GM12878 (cell line): Measurements from ENCODE around the gene TESK2. TPM values are rescaled to one million over a fixed set of nuclear protein-coding genes. Genes with fewer than 3 reads are reported as not detected.

Experiments
- ATAC-seq: fragments of 200-7000 bp; cut with Tn5 transposase; 3 replicates; pipeline ENCODE4 v1.9.1; 2020; ENCODE audit warnings: mild to moderate bottlenecking, moderate library complexity
- BruUV-seq: library from RNA; stranded (reverse); fragments of 400-500 nt; replicated peaks from 2 replicates; lab custom pipeline; 2021; lab: Mats Ljungman, UMichigan
- CTCF ChIA-PET: fragments of 300-600 bp; sonication (Branson Sonifier 250); formaldehyde crosslinking; extraction: SDS; loops from one replicate; lab custom pipeline; 2021; ENCODE audit warnings: inconsistent platforms; lab: Yijun Ruan, JAX
- POLR2A ChIA-PET: fragments of 350-600 bp; formaldehyde crosslinking; extraction: SDS; loops from one replicate; lab custom pipeline; 2021; ENCODE audit warnings: inconsistent platforms; lab: Charles Lee
- RAD21 ChIA-PET: fragments of 300-600 bp; sonication (Branson Sonifier 250); formaldehyde crosslinking; loops from one replicate; lab custom pipeline; 2023; ENCODE audit warnings: antibody characterized with exemption; ENCODE audit not compliant: unreplicated experiment; lab: Charles Lee
- SMC1A ChIA-PET: fragments of 300-600 bp; sonication (Branson Sonifier 250); formaldehyde crosslinking; loops from one replicate; lab custom pipeline; 2023; ENCODE audit not compliant: unreplicated experiment, uncharacterized antibody; lab: Charles Lee
- DNase-seq: peaks from one replicate; pipeline ENCODE4 v3.0.0-alpha.2; 2011; ENCODE audit warnings: low read depth, low spot score
- FAIRE-seq: peaks from 3 replicates; lab custom pipeline; 2011; peaks lifted over from hg19 to GRCh38; lab: Jason Lieb, UNC
- H2AFZ ChIP-seq: 2 replicates; pipeline ENCODE4 v1.6.0; 2011; ENCODE audit warnings: low read depth, low read length, control low read depth; ENCODE audit not compliant: control insufficient read depth
- H3K27ac ChIP-seq: 2 replicates; pipeline ENCODE4 v1.5.1; 2011; ENCODE audit warnings: control low read depth; ENCODE audit not compliant: control insufficient read depth, insufficient read depth
- H3K27me3 ChIP-seq, 2 experiments: replicated peaks in 1 of 2; 2 replicates each; pipeline versions ENCODE4 v1.6.0 to v1.6.1; 2011; ENCODE audit warnings: low read length in 1 of 2; ENCODE audit not compliant: control insufficient read depth in 2 of 2, insufficient read depth in 2 of 2
- H3K36me3 ChIP-seq, 2 experiments: 2 replicates each; pipeline ENCODE4 v1.5.1; 2011; ENCODE audit warnings: low read length in 1 of 2; ENCODE audit not compliant: control insufficient read depth in 2 of 2, insufficient read depth in 2 of 2
- H3K4me1 ChIP-seq: 2 replicates; pipeline ENCODE4 v1.6.1; 2011; ENCODE audit warnings: mild to moderate bottlenecking, low read length, moderate library complexity, mixed read lengths; ENCODE audit not compliant: control insufficient read depth, insufficient read depth
- H3K4me2 ChIP-seq: 2 replicates; pipeline ENCODE4 v1.6.0; 2011; ENCODE audit warnings: control low read depth; ENCODE audit not compliant: control insufficient read depth, insufficient read depth
- H3K4me3 ChIP-seq: fragments of 200-600 bp; sonication (generic); 2 replicates; pipeline ENCODE4 v1.5.1; 2016
- H3K79me2 ChIP-seq: 2 replicates; pipeline ENCODE4 v1.6.0; 2011; ENCODE audit warnings: low read length; ENCODE audit not compliant: control insufficient read depth, insufficient read depth
- H3K9ac ChIP-seq: 2 replicates; pipeline ENCODE4 v1.8.0; 2011; ENCODE audit warnings: low read length, control low read depth, mixed read lengths; ENCODE audit not compliant: control insufficient read depth, insufficient read depth
- H3K9me3 ChIP-seq: replicated peaks from 3 replicates; pipeline ENCODE4 v1.5.1; 2011; ENCODE audit warnings: mild to moderate bottlenecking, low read length; ENCODE audit not compliant: control insufficient read depth, insufficient read depth
- H4K20me1 ChIP-seq: 2 replicates; pipeline ENCODE4 v1.6.0; 2011; ENCODE audit not compliant: control insufficient read depth, insufficient read depth
- ATF7 ChIP-seq: fragments of 450-650 bp; IDR thresholded peaks from 2 replicates; pipeline ENCODE4 v1.6.1; 2016; ENCODE audit warnings: low read depth, mild to moderate bottlenecking
- BHLHE40 ChIP-seq, 2 experiments: fragments of 450-650 bp in 1 of 2; IDR thresholded peaks; 2 replicates each; pipeline ENCODE4 v1.6.1; 2011 to 2017; ENCODE audit warnings: low read depth in 2 of 2, borderline replicate concordance in 1 of 2, improper control_type of control experiment in 1 of 2, low read length in 1 of 2, mild to moderate bottlenecking in 1 of 2
- FOS ChIP-seq: IDR thresholded peaks from 3 replicates; pipeline ENCODE4 v1.6.1; 2011; ENCODE audit warnings: borderline replicate concordance; ENCODE audit not compliant: insufficient read length; ENCODE audit errors: extremely low read depth
- GABPA ChIP-seq: IDR thresholded peaks from 2 replicates; pipeline ENCODE4 v1.6.1; 2014; ENCODE audit warnings: antibody characterized with exemption, low read depth, mild to moderate bottlenecking, inconsistent platforms
- HCFC1 ChIP-seq: fragments of 150-350 bp; IDR thresholded peaks from 2 replicates; pipeline ENCODE4 v1.6.1; 2014; ENCODE audit warnings: low read length
- HDAC2 ChIP-seq: fragments of 200-600 bp; sonication (generic); IDR thresholded peaks from 2 replicates; pipeline ENCODE4 v1.6.1; 2017
- HDGF ChIP-seq: fragments of 450-650 bp; IDR thresholded peaks from 2 replicates; pipeline ENCODE4 v1.6.1; 2016; ENCODE audit warnings: antibody characterized with exemption
- IRF4 ChIP-seq: IDR thresholded peaks from 2 replicates; pipeline ENCODE4 v1.6.1; 2011; ENCODE audit warnings: low read depth, low read length
- NFXL1 ChIP-seq: fragments of 450-650 bp; IDR thresholded peaks from 2 replicates; pipeline ENCODE4 v1.6.1; 2017; ENCODE audit warnings: antibody characterized with exemption, mild to moderate bottlenecking, borderline replicate concordance
- SMAD5 ChIP-seq: IDR thresholded peaks from 2 replicates; pipeline ENCODE4 v1.6.1; 2016; ENCODE audit warnings: antibody characterized with exemption, low read depth
- ZBED1 ChIP-seq: IDR thresholded peaks from 2 replicates; pipeline ENCODE4 v1.6.1; 2016; ENCODE audit warnings: borderline replicate concordance
- ZZZ3 ChIP-seq: IDR thresholded peaks from 2 replicates; pipeline ENCODE4 v1.6.1; 2011; ENCODE audit warnings: low read depth; ENCODE audit not compliant: control insufficient read depth, insufficient read length
- WGBS: methylation state at CpG from one replicate; pipeline ENCODE4 v1.1.6; 2016; ENCODE audit warnings: low lambda C conversion rate; ENCODE audit not compliant: insufficient replicate concordance, insufficient coverage; ENCODE audit errors: missing lambda C conversion rate; 5-methylcytosine and 5-hydroxymethylcytosine counted together
- in situ Hi-C: fragments of 300-500 bp; cut with MboI; formaldehyde crosslinking; loops from 9 replicates; pipeline ENCODE4 v1.14.3; 2018; ENCODE audit warnings: mixed read lengths
- intact Hi-C: fragments of 100-400 bp; cut with micrococcal nuclease; formaldehyde crosslinking; loops from one replicate; pipeline ENCODE4 v1.14.2; 2022; ENCODE audit not compliant: unreplicated experiment
- polyA plus RNA-seq, 11 experiments: library from polyadenylated mRNA; depleted of rRNA in 4 of 11; unstranded in 6 of 11; stranded (reverse) in 5 of 11; fragments of >200 nt; fragmentation: Nextera tagmentation in 4 of 11; fragmentation: Illumina TruSeq in 1 of 11; extraction: Ambion mirVana in 4 of 11; extraction: Trizol in 1 of 11; gene quantifications; 1 replicate in 1 of 11; 2 replicates in 10 of 11; pipeline versions ENCODE4 v1.2.1 to v1.2.3, GENCODE V29; 2011 to 2016; ENCODE audit warnings: inconsistent platforms in 2 of 11, missing spikeins in 2 of 11, low read depth in 1 of 11
- total RNA-seq, 4 experiments: library from RNA; depleted of rRNA in 3 of 4; stranded (reverse); fragments of >200 nt in 3 of 4; fragmentation: Illumina TruSeq in 1 of 4; extraction: Trizol in 1 of 4; gene quantifications; 2 replicates each; pipeline versions ENCODE4 v1.2.1 to v1.2.3, GENCODE V29; 2013 to 2021
- TF ChIP-seq, protein P1 (sequence below): fragments of 450-650 bp; IDR thresholded peaks from 2 replicates; pipeline ENCODE4 v1.6.1; 2017; ENCODE audit warnings: mild to moderate bottlenecking, moderate library complexity

Gene TESK2
- total and polyA plus RNA-seq, 10 of the 15 experiments (the other 5 are each of a cell fraction or from before 2014, with no cell fraction given): 2.2 to 10.0 (median 5.7) TPM

DNA sequence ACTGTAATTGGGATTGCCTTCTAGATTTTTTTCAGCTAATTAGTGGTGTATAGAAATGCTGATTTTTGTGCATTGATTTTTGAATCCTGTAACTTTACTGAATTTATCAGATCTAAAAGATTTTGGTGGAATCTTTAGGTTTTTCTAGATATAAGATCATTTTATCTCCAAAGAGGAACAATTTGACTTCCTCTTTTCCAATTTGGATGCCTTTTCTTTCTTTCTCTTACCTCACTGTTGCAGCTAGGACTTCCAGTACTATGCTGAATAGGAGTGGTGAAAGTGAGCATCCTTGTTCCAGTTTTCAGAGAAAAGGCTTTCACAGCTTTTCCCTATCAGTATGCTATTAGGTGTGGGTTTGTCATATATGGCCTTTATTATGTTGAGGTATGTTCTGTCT, 53.6 kb downstream of the TESK2 start:
- Histone ChIP-seq H3K27me3 (no peaks in the 10 kb centered on the region), H3K36me3 (no peaks in the 10 kb centered on the region), H3K79me2 (no peaks in the 10 kb centered on the region), H4K20me1 (no peaks in the 10 kb centered on the region), H3K9me3 (no peaks in the 10 kb centered on the region), H3K4me1 (no peaks in the 10 kb centered on the region), H3K27ac (no peak overlapping the region), H3K4me3 (no peak overlapping the region), H2AFZ (no peak overlapping the region), H3K4me2 (no peak overlapping the region), H3K9ac (no peak overlapping the region)
- DNase-seq (no peak), ATAC-seq (no peak), FAIRE-seq (no peak)
- intact Hi-C loops (no loop called here), in situ Hi-C loops (no loop called here)
- ChIA-PET CTCF (interaction anchor here (0.8 to 1.0 kb wide), 2 partner anchors 10 to 14 kb away, joined by 4 to 6 read pairs; no protein-coding TSS in a partner anchor), RAD21 (no interaction called here), POLR2A (no interaction called here), SMC1A (interaction anchor here (1.6 kb wide), 1 partner anchor 9 kb away, joined by 7 read pairs; no protein-coding TSS in a partner anchor)
- no TSS peak for BruUV-seq
- TF ChIP-seq ATF7 (no peak), SMAD5 (no peak), ZBED1 (no peak), HDGF (no peak), HCFC1 (no peak), FOS (no peak)

DNA sequence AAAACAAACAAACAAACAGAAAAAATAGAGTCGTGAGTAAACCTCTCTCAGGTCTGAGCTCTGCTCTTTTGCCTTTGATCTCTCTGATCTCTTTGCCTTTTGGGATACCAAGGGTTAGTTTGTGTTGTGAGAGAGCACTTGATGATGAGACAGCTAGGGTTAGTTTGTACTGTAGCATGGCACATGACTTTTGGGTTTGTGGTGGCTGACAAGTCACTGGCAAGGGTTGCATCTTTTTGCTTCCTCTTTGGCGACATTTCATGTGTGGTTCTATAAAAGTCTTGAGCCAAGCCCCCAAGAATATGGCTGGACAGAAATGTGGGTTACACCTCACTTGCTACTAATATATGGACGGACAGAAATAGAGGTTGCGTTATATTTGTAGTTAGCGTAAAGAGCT, 60.5 kb downstream of the TESK2 start:
- CTCF ChIA-PET: interaction anchor here (1.2 kb wide), 1 partner anchor 70 kb away, joined by 3 read pairs; no protein-coding TSS in a partner anchor
- Histone ChIP-seq H2AFZ (no peak overlapping the region), H3K79me2 (no peaks in the 10 kb centered on the region), H3K27me3 (no peaks in the 10 kb centered on the region), H3K4me3 (no peak overlapping the region), H3K4me2 (no peak overlapping the region), H3K36me3 (no peaks in the 10 kb centered on the region), H3K9ac (no peak overlapping the region), H3K27ac (no peak overlapping the region), H3K4me1 (no peaks in the 10 kb centered on the region), H4K20me1 (no peaks in the 10 kb centered on the region), H3K9me3 (no peaks in the 10 kb centered on the region)
- POLR2A ChIA-PET: no interaction called here
- intact Hi-C loops: no loop called here
- 37% methylated on average over 5 of the region's 5 CpGs for WGBS
- in situ Hi-C loops: no loop called here
- TF ChIP-seq NFXL1 (no peak), BHLHE40 (IDR thresholded peaks at IDR 0.05; ENCODE audit: borderline replicate concordance in 1 of 2, low read depth in 2 of 2, low read length in 1 of 2) (peak in 1 of 2 experiments; percentile 37; a peak in 1 of 4 replicates), ZZZ3 (no peak), IRF4 (no peak), GABPA (no peak), HDAC2 (no peak)
- TF ChIP-seq, protein P1, sequence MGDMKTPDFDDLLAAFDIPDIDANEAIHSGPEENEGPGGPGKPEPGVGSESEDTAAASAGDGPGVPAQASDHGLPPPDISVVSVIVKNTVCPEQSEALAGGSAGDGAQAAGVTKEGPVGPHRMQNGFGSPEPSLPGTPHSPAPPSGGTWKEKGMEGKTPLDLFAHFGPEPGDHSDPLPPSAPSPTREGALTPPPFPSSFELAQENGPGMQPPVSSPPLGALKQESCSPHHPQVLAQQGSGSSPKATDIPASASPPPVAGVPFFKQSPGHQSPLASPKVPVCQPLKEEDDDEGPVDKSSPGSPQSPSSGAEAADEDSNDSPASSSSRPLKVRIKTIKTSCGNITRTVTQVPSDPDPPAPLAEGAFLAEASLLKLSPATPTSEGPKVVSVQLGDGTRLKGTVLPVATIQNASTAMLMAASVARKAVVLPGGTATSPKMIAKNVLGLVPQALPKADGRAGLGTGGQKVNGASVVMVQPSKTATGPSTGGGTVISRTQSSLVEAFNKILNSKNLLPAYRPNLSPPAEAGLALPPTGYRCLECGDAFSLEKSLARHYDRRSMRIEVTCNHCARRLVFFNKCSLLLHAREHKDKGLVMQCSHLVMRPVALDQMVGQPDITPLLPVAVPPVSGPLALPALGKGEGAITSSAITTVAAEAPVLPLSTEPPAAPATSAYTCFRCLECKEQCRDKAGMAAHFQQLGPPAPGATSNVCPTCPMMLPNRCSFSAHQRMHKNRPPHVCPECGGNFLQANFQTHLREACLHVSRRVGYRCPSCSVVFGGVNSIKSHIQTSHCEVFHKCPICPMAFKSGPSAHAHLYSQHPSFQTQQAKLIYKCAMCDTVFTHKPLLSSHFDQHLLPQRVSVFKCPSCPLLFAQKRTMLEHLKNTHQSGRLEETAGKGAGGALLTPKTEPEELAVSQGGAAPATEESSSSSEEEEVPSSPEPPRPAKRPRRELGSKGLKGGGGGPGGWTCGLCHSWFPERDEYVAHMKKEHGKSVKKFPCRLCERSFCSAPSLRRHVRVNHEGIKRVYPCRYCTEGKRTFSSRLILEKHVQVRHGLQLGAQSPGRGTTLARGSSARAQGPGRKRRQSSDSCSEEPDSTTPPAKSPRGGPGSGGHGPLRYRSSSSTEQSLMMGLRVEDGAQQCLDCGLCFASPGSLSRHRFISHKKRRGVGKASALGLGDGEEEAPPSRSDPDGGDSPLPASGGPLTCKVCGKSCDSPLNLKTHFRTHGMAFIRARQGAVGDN: no peak
- BruUV-seq: no TSS peak
- DNase-seq (no peak), FAIRE-seq (peak; percentile 23), ATAC-seq (no peak)
- RAD21 ChIA-PET: no interaction called here
- SMC1A ChIA-PET: interaction anchor here (0.8 to 1.4 kb wide), 4 partner anchors 9 to 29 kb away, joined by 3 to 4 read pairs (median 4); no protein-coding TSS in a partner anchor
